IMR-90 (cell line): ENCODE measurements around the gene ILF2. TPM values are rescaled to one million over a fixed set of nuclear protein-coding genes. Genes with fewer than 3 reads are reported as not detected.

Experiments used
- ATAC-seq: fragments of 200-7000 bp; cut with Tn5 transposase; 2 replicates; pipeline ENCODE4 v1.9.1; 2020; ENCODE audit warnings: low read depth, mild to moderate bottlenecking, moderate library complexity
- BruUV-seq: library from RNA; stranded (reverse); fragments of 400-500 nt; replicated peaks from 2 replicates; lab custom pipeline; 2021; lab: Mats Ljungman, UMichigan
- CTCF ChIA-PET: fragments of 300-600 bp; formaldehyde crosslinking; extraction: SDS; loops from one replicate; lab custom pipeline; 2021; ENCODE audit warnings: antibody characterized with exemption; lab: Yijun Ruan, JAX
- POLR2A ChIA-PET: fragments of 300-600 bp; sonication (Branson Sonifier 250); formaldehyde crosslinking; loops from one replicate; lab custom pipeline; 2022; ENCODE audit warnings: antibody characterized with exemption; ENCODE audit not compliant: unreplicated experiment; lab: Charles Lee
- DNase-seq: peaks from one replicate; pipeline ENCODE4 v3.0.0; 2013
- H2AFZ ChIP-seq: replicated peaks from 2 replicates; pipeline ENCODE3; 2013; ENCODE audit warnings: low read length, mild to moderate bottlenecking; ENCODE audit not compliant: poor library complexity
- H2AK5ac ChIP-seq: 2 replicates; pipeline ENCODE4 v1.6.1; 2013; ENCODE audit warnings: low read depth, low read length, inconsistent platforms
- H2AK9ac ChIP-seq: replicated peaks from 2 replicates; pipeline ENCODE3; 2013; ENCODE audit warnings: mild to moderate bottlenecking, low read depth, low read length, moderate library complexity; ENCODE audit not compliant: poor library complexity
- H2BK120ac ChIP-seq: 2 replicates; pipeline ENCODE4 v1.6.1; 2013; ENCODE audit warnings: low read depth, low read length, inconsistent platforms
- H2BK15ac ChIP-seq: 3 replicates; pipeline ENCODE4 v1.6.1; 2013; ENCODE audit warnings: low read depth, low read length, inconsistent platforms
- H2BK20ac ChIP-seq: 2 replicates; pipeline ENCODE4 v1.6.1; 2013; ENCODE audit warnings: low read depth, mild to moderate bottlenecking, inconsistent platforms, low read length, moderate library complexity
- H2BK5ac ChIP-seq: 2 replicates; pipeline ENCODE4 v1.6.1; 2013; ENCODE audit warnings: mild to moderate bottlenecking, low read depth, low read length, inconsistent platforms; ENCODE audit not compliant: poor library complexity, severe bottlenecking
- H3K14ac ChIP-seq: replicated peaks from 2 replicates; pipeline ENCODE4 v1.6.1; 2013; ENCODE audit warnings: low read depth, low read length, inconsistent platforms
- H3K18ac ChIP-seq: 2 replicates; pipeline ENCODE4 v1.6.1; 2013; ENCODE audit warnings: low read depth, low read length, control low read depth
- H3K23ac ChIP-seq: 2 replicates; pipeline ENCODE4 v1.6.1; 2013; ENCODE audit warnings: low read depth, low read length, inconsistent platforms
- H3K27ac ChIP-seq: 2 replicates; pipeline ENCODE4 v1.5.1; 2013; ENCODE audit warnings: mild to moderate bottlenecking, control low read depth, low read length; ENCODE audit not compliant: insufficient read depth
- H3K27me3 ChIP-seq: 2 replicates; pipeline ENCODE4 v1.6.1; 2013; ENCODE audit warnings: low read length; ENCODE audit not compliant: control insufficient read depth, insufficient read depth
- H3K36me3 ChIP-seq: 2 replicates; pipeline ENCODE4 v1.6.1; 2013; ENCODE audit warnings: low read length, mixed read lengths; ENCODE audit not compliant: control insufficient read depth, insufficient read depth
- H3K4ac ChIP-seq: 2 replicates; pipeline ENCODE4 v1.6.1; 2013; ENCODE audit warnings: low read depth, low read length, inconsistent platforms
- H3K4me1 ChIP-seq: 2 replicates; pipeline ENCODE4 v1.6.1; 2013; ENCODE audit warnings: low read length, mixed read lengths; ENCODE audit not compliant: control insufficient read depth, insufficient read depth
- H3K4me2 ChIP-seq: 2 replicates; pipeline ENCODE4 v1.6.1; 2013; ENCODE audit warnings: low read depth, mild to moderate bottlenecking, control low read depth, low read length, moderate library complexity
- H3K4me3 ChIP-seq: 2 replicates; pipeline ENCODE4 v1.5.1; 2013; ENCODE audit warnings: low read depth, mild to moderate bottlenecking, control low read depth, low read length, moderate library complexity; ENCODE audit not compliant: insufficient read depth
- H3K56ac ChIP-seq: 2 replicates; pipeline ENCODE4 v1.6.1; 2013; ENCODE audit warnings: low read length, inconsistent platforms; ENCODE audit not compliant: insufficient read depth; ENCODE audit errors: extremely low read depth
- H3K79me1 ChIP-seq, 2 experiments: 2 replicates each; pipeline ENCODE4 v1.6.1; 2013; ENCODE audit warnings: low read length in 2 of 2, inconsistent platforms in 1 of 2, low read depth in 1 of 2
- H3K9ac ChIP-seq: 2 replicates; pipeline ENCODE4 v1.6.1; 2013; ENCODE audit warnings: low read depth, low read length, control low read depth
- H3K9me1 ChIP-seq: 2 replicates; pipeline ENCODE4 v1.6.1; 2013; ENCODE audit warnings: low read length, inconsistent platforms; ENCODE audit not compliant: insufficient read depth
- H3K9me3 ChIP-seq: 2 replicates; pipeline ENCODE4 v1.6.1; 2013; ENCODE audit warnings: low read length; ENCODE audit not compliant: control insufficient read depth, insufficient read depth
- H4K20me1 ChIP-seq: 2 replicates; pipeline ENCODE4 v1.6.1; 2013; ENCODE audit warnings: low read length, inconsistent platforms; ENCODE audit not compliant: insufficient read depth
- H4K5ac ChIP-seq: 2 replicates; pipeline ENCODE4 v1.6.1; 2013; ENCODE audit warnings: mild to moderate bottlenecking, low read depth, low read length, control low read depth
- H4K8ac ChIP-seq, 2 experiments: 2 replicates each; pipeline ENCODE4 v1.6.1; 2013; ENCODE audit warnings: low read depth in 2 of 2, low read length in 2 of 2, control low read depth in 1 of 2, inconsistent platforms in 1 of 2
- H4K91ac ChIP-seq: 2 replicates; pipeline ENCODE4 v1.6.1; 2013; ENCODE audit warnings: low read depth, low read length, inconsistent platforms; ENCODE audit not compliant: insufficient read depth
- MAZ ChIP-seq: IDR thresholded peaks from 2 replicates; pipeline ENCODE4 v1.6.1; 2012; ENCODE audit warnings: low read depth, mild to moderate bottlenecking, low read length, improper control_type of control experiment, moderate library complexity, borderline replicate concordance
- WGBS, 2 experiments: methylation state at CpG; one replicate each; pipeline versions ENCODE4 v1.1.5 to v1.1.7; 2013; ENCODE audit warnings: missing lambda C conversion rate in 2 of 2; ENCODE audit not compliant: insufficient read length in 1 of 2; ENCODE audit errors: extremely low coverage in 2 of 2; 5-methylcytosine and 5-hydroxymethylcytosine counted together
- dilution Hi-C: fragments of 300-500 bp; cut with HindIII; formaldehyde crosslinking; loops from one replicate; pipeline ENCODE4 v1.14.3; 2018; ENCODE audit warnings: low sequenced_read_pairs; ENCODE audit not compliant: unreplicated experiment
- in situ Hi-C: fragments of 300-500 bp; cut with MboI; formaldehyde crosslinking; loops from 3 replicates; pipeline ENCODE4 v1.14.3; 2019; ENCODE audit warnings: low sequenced_read_pairs, inconsistent platforms, mixed read lengths
- intact Hi-C: fragments of 100-400 bp; cut with micrococcal nuclease; formaldehyde crosslinking; loops from 2 replicates; pipeline ENCODE4 v1.10.0; 2022
- polyA plus RNA-seq, 3 experiments: library from polyadenylated mRNA; depleted of rRNA; stranded (reverse); fragments of >200 nt; gene quantifications; 2 replicates each; pipeline ENCODE4 v1.2.3, GENCODE V29; 2012; ENCODE audit warnings: low replicate concordance in 1 of 3
- total RNA-seq: library from RNA; depleted of rRNA; stranded (reverse); fragments of >200 nt; gene quantifications from 2 replicates; pipeline ENCODE4 v1.2.3, GENCODE V29; 2012

The ILF2 gene
- total and polyA plus RNA-seq, 2 of the 4 experiments (the other 2 are of a cell fraction): 273 to 504 TPM

DNA sequence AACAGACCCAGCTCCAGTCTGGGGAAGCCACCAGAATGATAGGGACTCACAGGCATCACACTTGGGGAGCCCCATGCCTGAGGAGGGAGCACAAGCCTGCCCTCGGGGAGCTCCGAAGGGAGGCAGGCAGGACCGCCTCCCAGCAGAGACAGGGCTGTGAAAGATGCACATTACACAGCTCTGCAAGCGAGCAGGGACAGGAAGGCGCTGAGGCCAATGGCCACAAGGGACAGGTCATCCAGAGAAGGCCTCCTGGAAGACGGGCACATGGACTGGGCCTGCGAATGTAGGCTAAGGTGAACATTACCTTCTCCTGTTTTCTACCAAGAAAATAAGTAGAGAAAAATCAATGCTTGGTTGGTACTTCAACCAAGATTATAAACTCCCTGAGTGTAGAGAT, 11.9 kb upstream of the ILF2 start:
- DNase-seq: no peak
- H3K9me1 ChIP-seq: no peaks in the 10 kb centered on the region
- H4K8ac ChIP-seq: no peak overlapping the region
- no peaks in the 10 kb centered on the region for H4K20me1 ChIP-seq
- ChIA-PET CTCF (interaction anchor here (0.6 kb wide), 1 partner anchor 150 kb away, joined by 3 read pairs; no protein-coding TSS in a partner anchor), POLR2A (no interaction called here)
- peaks cover 72% of the 10 kb centered on the region for H3K27me3 ChIP-seq
- no TSS peak for BruUV-seq
- no peak overlapping the region for H2BK5ac ChIP-seq
- H3K9me3 ChIP-seq: no peaks in the 10 kb centered on the region
- no peak overlapping the region for H3K14ac ChIP-seq
- no peak for ATAC-seq
- no peak overlapping the region for H4K91ac ChIP-seq
- no peak overlapping the region for H3K23ac ChIP-seq
- H3K4me2 ChIP-seq: no peak overlapping the region
- peak overlapping the region; percentile 3 for H2AK9ac ChIP-seq
- no peak overlapping the region for H4K5ac ChIP-seq
- H3K36me3 ChIP-seq: no peaks in the 10 kb centered on the region
- no peak overlapping the region for H3K4ac ChIP-seq
- intact Hi-C loops: no loop called here
- H3K18ac ChIP-seq: no peak overlapping the region
- H3K4me1 ChIP-seq: peaks cover 7% of the 10 kb centered on the region; the same call in 1 of the 2 replicates
- H2BK20ac ChIP-seq: no peak overlapping the region
- dilution Hi-C loops: no loop called here
- H2AFZ ChIP-seq: no peak overlapping the region
- no peak overlapping the region for H3K27ac ChIP-seq
- H3K4me3 ChIP-seq: no peak overlapping the region
- H2BK120ac ChIP-seq: no peak overlapping the region
- no peak overlapping the region for H3K56ac ChIP-seq
- H2AK5ac ChIP-seq: no peak overlapping the region
- in situ Hi-C loops: no loop called here
- 80% methylated on average over 1 of the region's 7 CpGs; no CpG with 5 or more reads in 1 of the 2 experiments for WGBS, 2 experiments
- TF ChIP-seq MAZ: no peak
- H3K79me1 ChIP-seq: no peaks in the 10 kb centered on the region
- H3K9ac ChIP-seq: no peak overlapping the region
- H2BK15ac ChIP-seq: no peak overlapping the region
